GM23338 (cell line): Measurements from ENCODE around the gene CTDNEP1. TPM values are rescaled to one million over a fixed set of nuclear protein-coding genes. Genes with fewer than 3 reads are reported as not detected.

ENCODE experiments used
- ATAC-seq: fragments of 200-7000 bp; cut with Tn5 transposase; 3 replicates; pipeline ENCODE4 v1.9.1; 2020
- DNase-seq: peaks from one replicate; pipeline ENCODE4 v3.0.0-alpha.2; 2015; ENCODE audit warnings: low spot score
- H2AFZ ChIP-seq: fragments of 200-600 bp; sonication (generic); 2 replicates; pipeline ENCODE4 v1.8.0; 2016; ENCODE audit warnings: antibody characterized with exemption, mild to moderate bottlenecking, moderate library complexity
- H3F3A ChIP-seq: fragments of 200-600 bp; sonication (generic); replicated peaks from 2 replicates; pipeline ENCODE4 v1.8.0; 2017; ENCODE audit warnings: antibody characterized with exemption, mixed run types, low read depth
- H3K27ac ChIP-seq: fragments of 200-600 bp; sonication (generic); 2 replicates; pipeline ENCODE4 v1.6.1; 2016; ENCODE audit warnings: low read depth
- H3K27me3 ChIP-seq: fragments of 200-600 bp; sonication (generic); 2 replicates; pipeline ENCODE4 v1.8.0; 2016; ENCODE audit warnings: mild to moderate bottlenecking, mixed run types, moderate library complexity; ENCODE audit not compliant: insufficient read depth
- H3K36me3 ChIP-seq: fragments of 200-600 bp; sonication (generic); 2 replicates; pipeline ENCODE4 v1.8.0; 2016; ENCODE audit warnings: mild to moderate bottlenecking; ENCODE audit not compliant: insufficient read depth
- H3K4me1 ChIP-seq: fragments of 200-600 bp; sonication (generic); 2 replicates; pipeline ENCODE4 v1.8.0; 2016; ENCODE audit warnings: mild to moderate bottlenecking, moderate library complexity; ENCODE audit not compliant: insufficient read depth
- H3K4me2 ChIP-seq: fragments of 200-600 bp; sonication (generic); 2 replicates; pipeline ENCODE4 v1.7.1; 2017; ENCODE audit warnings: mixed run types
- H3K4me3 ChIP-seq: fragments of 200-600 bp; sonication (generic); 2 replicates; pipeline ENCODE4 v1.6.1; 2016; ENCODE audit warnings: mixed run types
- H3K79me2 ChIP-seq: fragments of 200-600 bp; sonication (generic); replicated peaks from 2 replicates; pipeline ENCODE4 v1.8.0; 2017; ENCODE audit warnings: mild to moderate bottlenecking; ENCODE audit not compliant: insufficient read depth
- H3K9me2 ChIP-seq: fragments of 200-600 bp; sonication (generic); 2 replicates; pipeline ENCODE4 v1.8.0; 2017; ENCODE audit not compliant: insufficient read depth
- H4K20me1 ChIP-seq: fragments of 200-600 bp; sonication (generic); replicated peaks from 2 replicates; pipeline ENCODE4 v1.8.0; 2017; ENCODE audit warnings: mild to moderate bottlenecking; ENCODE audit not compliant: insufficient read depth
- H3K27ac Mint-ChIP-seq: 2 replicates; pipeline ENCODE4 v1.8.0; 2020; ENCODE audit warnings: inconsistent platforms, mild to moderate bottlenecking, moderate library complexity, mixed read lengths
- H3K27me3 Mint-ChIP-seq: 3 replicates; pipeline ENCODE4 v1.8.0; 2022; ENCODE audit warnings: low read depth, mild to moderate bottlenecking, moderate library complexity, mixed read lengths, inconsistent platforms; ENCODE audit not compliant: insufficient read depth, poor library complexity
- H3K36me3 Mint-ChIP-seq: 3 replicates; pipeline ENCODE4 v1.8.0; 2021; ENCODE audit warnings: low read depth, mild to moderate bottlenecking, inconsistent platforms, moderate library complexity, mixed read lengths
- H3K4me1 Mint-ChIP-seq: 3 replicates; pipeline ENCODE4 v1.8.0; 2020; ENCODE audit warnings: mild to moderate bottlenecking, inconsistent platforms, mixed read lengths
- H3K4me3 Mint-ChIP-seq: 3 replicates; pipeline ENCODE4 v1.8.0; 2021; ENCODE audit warnings: moderate library complexity, mild to moderate bottlenecking, inconsistent platforms, mixed read lengths
- H3K9me3 Mint-ChIP-seq: 3 replicates; pipeline ENCODE4 v1.8.0; 2020; ENCODE audit warnings: moderate library complexity, mild to moderate bottlenecking, inconsistent platforms, mixed read lengths
- ETS1 ChIP-seq: IDR thresholded peaks from 2 replicates; pipeline ENCODE4 v1.6.1; 2016; ENCODE audit warnings: antibody characterized with exemption
- EZH2 ChIP-seq: fragments of 200-600 bp; sonication (generic); IDR thresholded peaks from one replicate; pipeline ENCODE4 v1.8.0; 2017; ENCODE audit warnings: antibody characterized with exemption, mild to moderate bottlenecking, low read depth; ENCODE audit not compliant: unreplicated experiment
- NANOG ChIP-seq: IDR thresholded peaks from 2 replicates; pipeline ENCODE4 v1.6.1; 2016; ENCODE audit warnings: antibody characterized with exemption, borderline replicate concordance
- POLR2AphosphoS5 ChIP-seq: IDR thresholded peaks from 2 replicates; pipeline ENCODE4 v1.6.1; 2016; ENCODE audit warnings: antibody characterized with exemption, low read depth
- ZNF331 ChIP-seq: fragments of 250-450 bp; sonication (Bioruptor Pico); IDR thresholded peaks from 2 replicates; pipeline ENCODE4 v1.5.0; 2020; ENCODE audit warnings: low read depth, mild to moderate bottlenecking, moderate library complexity
- ZNF462 ChIP-seq: fragments of 250-450 bp; sonication (Bioruptor Pico); IDR thresholded peaks from 2 replicates; pipeline ENCODE4 v1.5.0; 2020; ENCODE audit warnings: mild to moderate bottlenecking, moderate library complexity
- polyA plus RNA-seq: library from polyadenylated mRNA; unstranded; fragments of >200 nt; fragmentation: Nextera tagmentation; extraction: Ambion mirVana; gene quantifications from 2 replicates; pipeline ENCODE4 v1.2.1, GENCODE V29; 2016
- total RNA-seq: library from RNA; depleted of rRNA; stranded (reverse); fragments of >200 nt; shearing (Covaris generic); gene quantifications from 2 replicates; pipeline ENCODE4 v1.2.3, GENCODE V29; 2014

The CTDNEP1 gene
- total and polyA plus RNA-seq, 2 experiments from 2014 or later: 48.1 to 93.4 TPM

GRCh38 chr17:7266784-7267183 is 15.2 kb upstream of the CTDNEP1 start:
- Mint-ChIP-seq H3K4me3 (no peak overlapping the region; the same call in 2 of the 3 replicates), H3K4me1 (peaks cover 21% of the 10 kb centered on the region), H3K9me3 (no peaks in the 10 kb centered on the region; the same call in 2 of the 3 replicates), H3K36me3 (peaks cover 3% of the 10 kb centered on the region; the same call in 2 of the 3 replicates), H3K27ac (no peak overlapping the region), H3K27me3 (peaks cover 20% of the 10 kb centered on the region)
- Histone ChIP-seq H3K27me3 (no peaks in the 10 kb centered on the region), H3F3A (peaks cover 15% of the 10 kb centered on the region), H2AFZ (no peak overlapping the region), H3K4me1 (peaks cover 9% of the 10 kb centered on the region), H3K79me2 (0 out of 2 replicates have a peak, but pooled peaks cover 2% of the 10 kb centered on the region), H3K9me2 (no peaks in the 10 kb centered on the region), H3K4me2 (no peak overlapping the region), H3K36me3 (no peaks in the 10 kb centered on the region), H4K20me1 (no peaks in the 10 kb centered on the region), H3K4me3 (no peak overlapping the region), H3K27ac (no peak overlapping the region)
- no peak for TF ChIP-seq ZNF331
- no peak for TF ChIP-seq POLR2AphosphoS5
- no peak for TF ChIP-seq ETS1
- TF ChIP-seq ZNF462: no peak
- TF ChIP-seq NANOG: no peak
- DNase-seq (no peak), ATAC-seq (no peak)

- Mint-ChIP-seq H3K27ac (peak overlapping the region; percentile 97), H3K27me3 (peaks cover 27% of the 10 kb centered on the region), H3K4me1 (peaks cover 35% of the 10 kb centered on the region), H3K9me3 (no peaks in the 10 kb centered on the region; the same call in 2 of the 3 replicates), H3K4me3 (peak overlapping the region; percentile 91), H3K36me3 (peaks cover 19% of the 10 kb centered on the region)
- ATAC-seq: no peak
- Histone ChIP-seq H3K79me2 (peaks cover 24% of the 10 kb centered on the region), H3K9me2 (no peaks in the 10 kb centered on the region), H3K4me2 (peak overlapping the region; percentile 100), H3K27ac (peak overlapping the region; percentile 99), H4K20me1 (peaks cover 15% of the 10 kb centered on the region; the same call in 1 of the 2 replicates), H3K36me3 (peaks cover 9% of the 10 kb centered on the region), H3F3A (peaks cover 22% of the 10 kb centered on the region), H3K4me3 (peak overlapping the region; percentile 99), H2AFZ (peak overlapping the region; percentile 100), H3K4me1 (peaks cover 13% of the 10 kb centered on the region), H3K27me3 (no peaks in the 10 kb centered on the region)
- peak; percentile 33 for DNase-seq
- TF ChIP-seq ETS1: no peak
- no peak for TF ChIP-seq POLR2AphosphoS5
- TF ChIP-seq EZH2: no peak
These were observed 12.2 kb upstream of the CTDNEP1 start for GRCh38 chr17:7263801-7264078.
